Esophagus muscularis mucosa (tissue), 4 donors: ENCODE results near the gene DPYD.

Experiments used
- CTCF ChIP-seq, 3 experiments: fragments of 200-600 bp in 2 of 3; fragments of 450-650 bp in 1 of 3; sonication (generic) in 2 of 3; IDR thresholded peaks; one replicate each; pipeline ENCODE4 v1.5.1; 2017 to 2019; ENCODE audit warnings: antibody characterized with exemption in 3 of 3, mild to moderate bottlenecking in 2 of 3, moderate library complexity in 1 of 3
- EP300 ChIP-seq: sonication (generic); formaldehyde crosslinking; IDR thresholded peaks from one replicate; pipeline ENCODE4 v1.6.1; 2017; ENCODE audit warnings: antibody characterized with exemption
- POLR2A ChIP-seq: fragments of 450-650 bp; IDR thresholded peaks from one replicate; pipeline ENCODE4 v1.6.1; 2017; ENCODE audit warnings: antibody characterized with exemption, moderate library complexity, mild to moderate bottlenecking, low read depth
- POLR2AphosphoS5 ChIP-seq, 2 donors: sonication (generic); formaldehyde crosslinking; IDR thresholded peaks; one replicate each; pipeline ENCODE4 v1.6.1; 2017; ENCODE audit warnings: antibody characterized with exemption in 2 of 2

GRCh38 chr1:97797403-97798183 lies 123.2 kb downstream of the DPYD start:
- no peak for TF ChIP-seq CTCF (IDR thresholded peaks at IDR 0.05)
- no peak for TF ChIP-seq POLR2A
- no peak for TF ChIP-seq EP300
- TF ChIP-seq POLR2AphosphoS5 (IDR thresholded peaks at IDR 0.05): no peak
